ENCODE measurements around the gene SPOCK1.

Gene SPOCK1

DNA sequence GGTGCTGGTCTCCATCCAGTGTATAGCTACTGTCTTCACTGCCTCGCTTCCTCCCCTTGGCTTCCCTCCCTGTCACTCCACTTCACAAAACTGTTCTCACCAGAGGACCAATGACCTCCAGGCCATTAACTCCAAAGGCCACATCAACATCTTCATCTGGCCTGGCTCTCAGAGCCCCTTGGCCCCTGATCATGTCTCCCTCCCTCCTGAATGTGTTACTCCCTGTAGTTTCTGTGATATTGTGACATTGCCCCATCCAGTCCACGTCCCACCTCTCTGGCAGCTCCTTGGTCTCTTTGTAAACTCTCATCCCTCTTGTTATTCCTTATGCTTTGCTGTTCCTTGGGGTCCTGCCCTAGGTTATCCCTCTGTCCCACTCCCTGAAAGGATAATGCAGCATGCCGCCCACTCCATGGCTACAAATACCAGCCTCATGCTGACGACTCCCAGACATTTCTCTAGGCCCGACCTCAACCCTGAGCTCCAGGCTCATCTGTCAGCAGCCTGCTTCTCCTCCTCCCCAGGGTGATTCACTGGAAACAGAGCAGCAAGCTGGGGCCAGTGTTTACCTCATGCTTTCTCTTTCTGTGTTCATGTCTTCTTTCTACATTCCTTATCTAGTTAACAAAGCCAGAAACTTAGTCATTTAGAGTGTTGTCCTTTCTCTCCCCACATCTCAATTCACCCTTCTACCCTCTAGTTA, 312.2 kb downstream of the SPOCK1 start:
- DNase-seq, result no peak

GRCh38 chr5:137185193-137185592, 313.9 kb downstream of the SPOCK1 start:
- DNase-seq, result no peak

DNA sequence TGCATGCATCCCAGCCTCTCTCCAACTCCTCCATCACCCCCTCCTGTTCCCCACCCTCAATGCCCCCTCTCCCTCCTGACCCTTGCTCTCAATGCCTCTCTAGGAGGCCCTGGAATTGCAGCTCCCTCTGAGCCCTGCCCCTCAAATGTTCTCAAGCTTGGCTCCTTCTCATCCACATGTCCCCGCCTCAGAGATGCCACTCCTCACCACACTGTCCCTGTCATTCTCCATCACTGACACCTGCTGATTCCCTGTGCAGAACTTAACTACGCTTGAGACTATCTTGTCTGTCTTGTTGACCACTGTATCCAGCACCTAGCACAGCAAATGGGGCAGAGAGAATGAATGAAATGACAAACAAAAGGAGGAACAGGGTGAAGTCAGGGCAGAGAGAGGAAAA, 314.4 kb downstream of the SPOCK1 start:
- no peak for DNase-seq

DNA sequence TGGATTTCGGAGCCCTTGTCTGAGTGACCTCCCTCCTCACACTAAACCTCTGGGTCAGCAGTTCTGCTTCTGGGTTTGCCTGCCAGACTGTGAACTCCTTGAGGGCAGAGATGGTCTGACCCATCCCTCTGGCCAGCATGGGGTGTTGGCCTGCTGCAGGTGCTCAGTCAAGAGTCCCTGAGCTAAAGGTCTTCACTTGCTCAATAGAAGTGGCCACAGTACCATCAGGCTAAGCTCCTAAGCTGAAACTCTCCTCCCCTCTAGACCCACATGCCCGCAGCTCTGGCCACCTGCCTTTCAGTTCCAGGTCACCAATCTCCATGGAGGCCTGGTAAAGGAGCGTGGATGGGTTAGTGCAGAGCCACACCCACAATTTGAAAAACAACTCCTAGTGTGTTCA, 316.6 kb downstream of the SPOCK1 start:
- no peak for DNase-seq

GRCh38 chr5:137181667-137182066, 317.5 kb downstream of the SPOCK1 start:
- DNase-seq, result no peak

GRCh38 chr5:137179203-137179602, 319.9 kb downstream of the SPOCK1 start:
- DNase-seq, result no peak

- no peak for DNase-seq
Measured at GRCh38 chr5:137176609-137177008, 322.5 kb downstream of the SPOCK1 start.

GRCh38 chr5:137176126-137176525, 323.0 kb downstream of the SPOCK1 start:
- DNase-seq, result no peak

GRCh38 chr5:137174196-137174595, 324.9 kb downstream of the SPOCK1 start:
- DNase-seq, result no peak

GRCh38 chr5:137172258-137172657, 326.9 kb downstream of the SPOCK1 start:
- no peak for DNase-seq

- no peak for DNase-seq
Measured at GRCh38 chr5:137167187-137167586, 331.9 kb downstream of the SPOCK1 start.

DNA sequence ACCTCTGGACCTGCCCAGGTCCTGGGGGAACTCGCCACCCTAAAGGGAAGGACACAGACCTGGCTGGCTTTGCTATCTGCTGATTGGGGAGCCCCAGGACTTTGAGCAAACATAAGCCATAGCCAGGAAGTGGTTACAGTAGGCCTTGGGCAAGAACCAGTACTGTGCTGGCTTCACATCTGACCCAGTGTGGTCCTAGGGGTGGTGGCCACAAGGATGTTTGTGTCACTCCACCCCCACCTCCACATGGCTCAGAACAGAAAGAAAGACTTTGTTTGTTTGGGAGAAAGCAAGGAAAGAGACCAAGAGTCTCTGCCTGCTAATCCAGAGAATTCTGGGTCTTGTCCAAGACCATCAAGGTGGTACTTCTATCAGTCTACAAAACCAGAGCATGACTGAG, 334.2 kb downstream of the SPOCK1 start:
- DNase-seq, result no peak

GRCh38 chr5:137164536-137164935, 334.6 kb downstream of the SPOCK1 start:
- DNase-seq, result no peak

GRCh38 chr5:137158691-137159090, 340.4 kb downstream of the SPOCK1 start:
- DNase-seq, result no peak

GRCh38 chr5:137156180-137156579, 342.9 kb downstream of the SPOCK1 start:
- no peak for DNase-seq

- DNase-seq, result no peak
Measured at GRCh38 chr5:137155261-137156000, 343.7 kb downstream of the SPOCK1 start.

GRCh38 chr5:137152616-137153015, 346.5 kb downstream of the SPOCK1 start:
- DNase-seq, result no peak

DNA sequence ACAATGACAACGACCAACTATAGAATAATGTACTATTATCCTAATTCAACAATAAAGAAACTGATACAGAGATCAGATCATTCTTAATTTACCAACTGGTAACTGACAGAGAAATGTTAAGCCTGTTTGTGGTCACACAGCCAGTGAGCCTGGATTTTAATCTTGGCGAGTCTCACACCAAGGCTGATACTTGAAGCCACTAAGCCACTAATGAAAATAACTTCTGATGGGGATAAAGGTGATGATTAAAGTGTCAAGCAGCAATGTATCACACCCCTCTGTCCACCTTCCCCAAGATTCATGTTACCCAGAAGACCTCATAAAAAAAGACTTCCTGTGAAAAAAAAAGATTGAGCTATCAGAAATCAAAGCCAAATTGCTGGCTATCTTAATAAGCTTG, 350.5 kb downstream of the SPOCK1 start:
- DNase-seq, result no peak

- DNase-seq, result no peak
Measured at GRCh38 chr5:137148159-137148558, 351.0 kb downstream of the SPOCK1 start.

- DNase-seq, result no peak
Measured at GRCh38 chr5:137147346-137147745, 351.8 kb downstream of the SPOCK1 start.

DNA sequence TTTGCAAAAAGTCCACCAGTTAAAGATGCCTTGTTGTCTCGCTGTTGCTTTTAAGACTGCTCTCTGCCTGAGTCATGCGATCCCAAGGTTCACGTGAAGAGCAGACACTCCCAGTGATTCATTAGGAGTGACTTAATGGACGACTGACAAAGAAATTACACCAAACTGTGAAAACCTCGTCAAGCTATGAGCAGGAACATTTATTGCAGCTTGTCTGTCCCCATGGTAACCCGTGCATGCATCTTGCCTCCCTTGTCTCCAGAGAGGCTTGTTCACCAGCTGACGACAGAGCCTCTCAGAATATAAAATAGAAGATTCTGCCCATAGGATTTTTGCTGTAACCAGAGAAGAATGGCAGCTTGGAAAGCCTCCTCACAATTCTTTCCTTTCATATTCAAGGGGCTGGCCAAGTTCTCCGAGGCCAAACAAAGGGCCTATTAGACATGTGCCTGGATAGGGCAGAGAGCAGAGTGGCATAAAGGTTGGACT, 352.7 kb downstream of the SPOCK1 start:
- no peak for DNase-seq

DNA sequence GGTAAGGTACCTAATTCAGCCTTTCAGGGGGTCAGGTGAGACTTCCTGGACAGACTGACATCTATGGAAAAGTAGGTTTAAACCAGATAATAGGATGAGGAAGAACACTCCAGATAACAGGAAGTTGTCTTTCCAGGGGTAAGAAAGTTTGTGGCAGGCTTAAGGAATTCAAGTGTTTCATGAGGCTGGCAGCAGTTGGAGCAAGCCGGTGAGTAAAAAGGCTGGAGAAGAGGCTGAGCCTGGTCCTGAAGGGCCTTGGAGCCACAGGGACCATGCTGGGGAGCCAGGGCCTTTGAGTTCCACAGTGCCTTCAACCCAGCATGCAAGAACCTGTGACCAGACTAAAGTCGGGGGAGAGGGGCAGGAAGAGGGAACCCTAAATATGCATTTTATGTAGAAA, 353.4 kb downstream of the SPOCK1 start:
- no peak for DNase-seq

DNA sequence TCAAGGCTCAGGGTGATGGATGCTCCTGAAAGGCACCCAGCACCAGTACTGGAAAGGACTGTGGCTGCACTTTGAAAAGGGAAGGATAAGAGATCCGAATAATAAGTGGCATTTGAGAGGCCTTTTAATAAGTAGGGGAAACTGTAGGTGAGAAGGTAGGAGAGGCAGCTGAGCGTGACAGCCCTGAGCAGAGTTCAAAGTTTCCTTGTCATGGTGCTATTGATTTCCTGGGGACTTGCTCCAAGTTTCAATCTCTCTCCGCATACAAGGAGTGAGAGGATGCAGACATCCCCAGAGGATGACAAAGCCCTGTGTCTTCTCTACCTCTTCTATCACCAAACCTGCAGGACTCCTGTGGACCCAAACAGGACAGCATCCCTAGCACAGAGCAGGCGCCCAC, 354.5 kb downstream of the SPOCK1 start:
- DNase-seq, result no peak

GRCh38 chr5:137142764-137143605, 356.1 kb downstream of the SPOCK1 start:
- no peak for DNase-seq
